NB4 (cell line): ENCODE data around the gene MIEF1.
A peak's percentile ranks its signal among the peaks of the same experiment; 100 is the strongest.

Experiments used
- DNase-seq: peaks from one replicate; pipeline ENCODE4 v3.0.0; 2010; ENCODE audit warnings: low read depth
- H3K4me3 ChIP-seq: one replicate; pipeline ENCODE4 v1.5.1; 2011; ENCODE audit warnings: mild to moderate bottlenecking, low read depth, low read length, moderate library complexity
- CTCF ChIP-seq: IDR thresholded peaks from one replicate; pipeline ENCODE4 v1.5.1; 2012; ENCODE audit warnings: low read depth, low read length
- MYC ChIP-seq: IDR thresholded peaks from 2 replicates; pipeline ENCODE4 v1.6.1; 2011; ENCODE audit warnings: low read depth, low read length
- POLR2A ChIP-seq: IDR thresholded peaks from 2 replicates; pipeline ENCODE4 v1.6.1; 2011; ENCODE audit warnings: mild to moderate bottlenecking; ENCODE audit not compliant: insufficient read length; ENCODE audit errors: extremely low read depth
- TF ChIP-seq, protein P1 (sequence below): IDR thresholded peaks from 2 replicates; pipeline ENCODE4 v1.6.1; 2011; ENCODE audit warnings: low read depth, low read length

Gene MIEF1

GRCh38 chr22:39478441-39478850 lies 23.6 kb upstream of the MIEF1 start:
- TF ChIP-seq, protein P1, sequence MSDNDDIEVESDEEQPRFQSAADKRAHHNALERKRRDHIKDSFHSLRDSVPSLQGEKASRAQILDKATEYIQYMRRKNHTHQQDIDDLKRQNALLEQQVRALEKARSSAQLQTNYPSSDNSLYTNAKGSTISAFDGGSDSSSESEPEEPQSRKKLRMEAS = no peak
- TF ChIP-seq POLR2A (no peak), CTCF (no peak), MYC (no peak)
- H3K4me3 ChIP-seq = no peak overlapping the region
- peak; percentile 42 for DNase-seq

- TF ChIP-seq MYC = no peak
- TF ChIP-seq, protein P1 = no peak
- TF ChIP-seq POLR2A = no peak
- TF ChIP-seq CTCF = no peak
- DNase-seq = no peak
These were observed 22.8 kb upstream of the MIEF1 start for GRCh38 chr22:39479254-39479653.

GRCh38 chr22:39480557-39480956 lies 21.5 kb upstream of the MIEF1 start:
- DNase-seq = no peak
- TF ChIP-seq, protein P1 = no peak
- TF ChIP-seq MYC = no peak
- TF ChIP-seq POLR2A = no peak
- no peak for TF ChIP-seq CTCF
- H3K4me3 ChIP-seq = no peak overlapping the region

More at GRCh38 chr22:39479254-39479653, 22.8 kb upstream of the MIEF1 start:
- no peak overlapping the region for H3K4me3 ChIP-seq

- TF ChIP-seq POLR2A (no peak), MYC (no peak), CTCF (no peak)
- TF ChIP-seq, protein P1 = no peak
- no peak overlapping the region for H3K4me3 ChIP-seq
- DNase-seq = no peak
These were observed 21.0 kb upstream of the MIEF1 start for GRCh38 chr22:39481054-39481453.

GRCh38 chr22:39481595-39481994 lies 20.5 kb upstream of the MIEF1 start:
- no peak for TF ChIP-seq CTCF
- TF ChIP-seq, protein P1 = no peak
- no peak for TF ChIP-seq MYC
- DNase-seq = no peak
- H3K4me3 ChIP-seq = no peak overlapping the region

- no peak for TF ChIP-seq CTCF
- no peak for DNase-seq
These were observed 19.3 kb upstream of the MIEF1 start for GRCh38 chr22:39482768-39483167.

More at GRCh38 chr22:39482768-39483167, 19.3 kb upstream of the MIEF1 start:
- no peak overlapping the region for H3K4me3 ChIP-seq
